ENCODE measurements around the gene AP4S1.
A peak's percentile ranks its signal among the peaks of the same experiment; 100 is the strongest.

Gene AP4S1

GRCh38 chr14:31025367-31026076, at the start of gene AP4S1:
Gene AP4S1 (plus strand): TSS chr14:31025649. CDS start chr14:31066197, 40,548 bp downstream.
- TF ChIP-seq ZFX (IDR thresholded peaks at IDR 0.05; ENCODE audit: borderline replicate concordance) (no peak), CTCF (IDR thresholded peaks at IDR 0.05) (no peak)
- peak within 1 kb of the TSS; percentile 98 for H3K27ac ChIP-seq

DNA sequence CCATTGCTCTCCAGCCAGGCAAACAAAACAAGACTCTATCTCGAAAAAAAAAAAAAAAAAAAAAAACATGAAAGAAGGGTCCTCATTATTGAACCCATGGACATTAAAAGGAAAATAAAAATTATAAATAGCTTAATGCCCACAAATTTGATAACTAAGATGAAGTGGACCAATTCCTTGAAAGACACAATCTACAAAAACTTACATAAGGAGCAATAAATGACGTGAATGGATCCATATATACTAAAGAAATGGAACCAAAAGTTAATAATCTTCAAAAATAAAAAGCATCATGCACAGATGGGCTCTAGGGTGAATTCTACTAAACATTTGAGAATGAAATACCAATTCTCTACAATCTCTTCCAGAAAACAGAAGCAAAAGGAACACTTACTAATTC, 47.7 kb upstream of the AP4S1 start:
- H3K27ac ChIP-seq = no peak overlapping the region
- no peak for TF ChIP-seq CTCF (IDR thresholded peaks at IDR 0.05)
- TF ChIP-seq ZFX (IDR thresholded peaks at IDR 0.05; ENCODE audit: borderline replicate concordance) = no peak

DNA sequence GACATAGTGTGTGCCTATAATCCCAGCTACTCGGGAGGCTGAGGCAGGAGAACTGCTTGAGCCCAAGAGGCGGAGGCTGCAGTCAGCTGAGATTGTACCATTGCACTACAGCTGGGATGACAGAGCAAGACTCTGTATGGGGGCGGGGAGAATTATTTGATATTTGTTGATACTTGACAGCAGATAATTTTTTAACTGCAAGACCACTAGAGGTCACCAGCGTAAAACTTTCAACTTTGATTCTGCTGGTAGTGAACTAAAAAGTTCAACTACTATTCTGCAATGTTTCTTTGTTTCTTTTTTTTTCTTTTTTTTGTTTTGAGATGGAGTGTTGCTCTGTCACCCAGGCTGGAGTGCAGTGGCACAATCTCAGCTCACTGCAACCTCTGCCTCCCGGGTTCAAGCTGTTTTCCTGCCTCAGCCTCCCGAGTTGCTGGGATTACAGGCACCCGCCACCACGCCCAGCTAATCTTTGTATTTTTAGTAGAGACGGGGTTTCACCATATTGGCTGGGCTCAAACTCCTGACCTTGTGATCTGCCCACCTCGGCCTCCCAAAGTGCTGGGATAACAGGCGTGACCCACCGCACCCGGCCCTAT, 45.2 kb upstream of the AP4S1 start:
- peak; percentile 83 for TF ChIP-seq CTCF (IDR thresholded peaks at IDR 0.05)
- peak overlapping the region; percentile 33 for H3K27ac ChIP-seq

DNA sequence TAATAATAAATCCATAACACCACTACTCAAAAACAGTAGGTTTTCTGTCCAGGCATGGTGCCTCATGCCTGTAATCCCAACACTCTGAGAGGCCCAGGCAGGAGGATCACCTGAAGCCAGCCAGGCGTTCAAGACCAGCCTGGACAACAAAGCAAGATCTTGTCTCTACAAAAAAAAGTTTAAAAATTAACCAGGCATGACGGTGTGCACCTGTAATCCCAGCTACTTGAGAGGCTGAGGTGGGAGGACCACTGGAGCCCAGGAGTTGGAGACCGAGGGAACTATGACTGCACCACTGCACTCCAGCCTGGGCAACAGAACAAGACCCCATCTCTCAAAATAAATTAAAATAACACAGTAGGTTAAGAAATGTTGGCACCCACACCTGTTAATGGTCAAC, 44.5 kb upstream of the AP4S1 start:
- no peak for TF ChIP-seq CTCF (IDR thresholded peaks at IDR 0.05)
- no peak for TF ChIP-seq ZFX (IDR thresholded peaks at IDR 0.05; ENCODE audit: borderline replicate concordance)
- peak overlapping the region; percentile 33 for H3K27ac ChIP-seq

- H3K27ac ChIP-seq = no peak overlapping the region
These were observed 42.9 kb upstream of the AP4S1 start for GRCh38 chr14:30982533-30982932.

DNA sequence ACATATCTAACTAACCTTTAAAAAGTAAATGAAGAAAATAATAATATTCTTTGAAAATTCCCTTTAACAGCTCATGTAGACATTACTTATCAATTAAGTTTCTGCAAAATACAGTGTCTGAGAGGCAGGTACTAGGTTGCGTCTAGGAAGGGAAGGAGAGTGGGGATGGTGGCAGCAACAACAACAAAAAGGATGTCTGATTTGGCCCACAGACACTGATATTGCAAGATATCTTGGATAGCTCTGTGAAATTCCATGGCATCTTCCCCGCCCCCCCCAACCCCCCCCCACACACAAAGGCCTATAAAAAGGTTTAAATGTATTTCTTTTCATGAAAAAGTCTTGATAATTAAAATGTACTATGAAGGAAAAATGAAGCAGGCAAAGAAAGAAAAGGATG, 41.6 kb upstream of the AP4S1 start:
- H3K27ac ChIP-seq = no peak overlapping the region
- no peak for TF ChIP-seq CTCF (IDR thresholded peaks at IDR 0.05)
- no peak for TF ChIP-seq ZFX (IDR thresholded peaks at IDR 0.05; ENCODE audit: borderline replicate concordance)

More at GRCh38 chr14:30982533-30982932, 42.9 kb upstream of the AP4S1 start:
- TF ChIP-seq ZFX (IDR thresholded peaks at IDR 0.05; ENCODE audit: borderline replicate concordance) (no peak), CTCF (IDR thresholded peaks at IDR 0.05) (no peak)

GRCh38 chr14:30985796-30986195, 39.7 kb upstream of the AP4S1 start:
- no peak overlapping the region for H3K27ac ChIP-seq
- TF ChIP-seq ZFX (IDR thresholded peaks at IDR 0.05; ENCODE audit: borderline replicate concordance) = no peak
- TF ChIP-seq CTCF (IDR thresholded peaks at IDR 0.05) = no peak

All from 22Rv1 (cell line).